Stimulated activated CD8-positive, alpha-beta memory T cell treated with anti-CD3 and anti-CD28 coated beads, Interleukin-7, amount 100 ng/mL, for 48 hours (primary cell): Measurements from ENCODE around the gene CD101.

ENCODE experiments used
- DNase-seq, 2 donors: peaks; one replicate each; pipeline ENCODE4 v3.0.0-alpha.2; 2020; ENCODE audit warnings: low read depth in 1 of 2; ENCODE audit errors: extremely low read depth in 1 of 2

Gene CD101

DNA sequence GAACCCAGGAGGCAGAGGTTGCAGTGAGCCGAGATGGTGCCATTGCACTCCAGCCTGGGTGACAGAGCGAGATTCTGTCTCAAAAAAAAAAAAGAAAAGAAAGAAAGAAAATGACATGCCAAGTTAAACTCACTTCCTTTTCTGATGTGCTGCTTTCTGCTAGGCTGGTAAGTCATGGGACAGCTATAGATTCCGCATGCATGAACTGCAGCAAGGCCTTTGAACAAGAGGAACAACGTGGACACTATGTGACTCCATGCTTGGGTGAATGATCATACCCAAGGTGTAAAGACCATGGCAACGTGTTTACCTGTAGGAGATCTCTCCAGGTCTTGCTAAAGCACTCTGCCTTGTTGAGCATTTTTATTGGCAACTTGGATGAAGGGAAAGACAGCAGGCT, 48.3 kb downstream of the CD101 start:
- DNase-seq: no peak

DNA sequence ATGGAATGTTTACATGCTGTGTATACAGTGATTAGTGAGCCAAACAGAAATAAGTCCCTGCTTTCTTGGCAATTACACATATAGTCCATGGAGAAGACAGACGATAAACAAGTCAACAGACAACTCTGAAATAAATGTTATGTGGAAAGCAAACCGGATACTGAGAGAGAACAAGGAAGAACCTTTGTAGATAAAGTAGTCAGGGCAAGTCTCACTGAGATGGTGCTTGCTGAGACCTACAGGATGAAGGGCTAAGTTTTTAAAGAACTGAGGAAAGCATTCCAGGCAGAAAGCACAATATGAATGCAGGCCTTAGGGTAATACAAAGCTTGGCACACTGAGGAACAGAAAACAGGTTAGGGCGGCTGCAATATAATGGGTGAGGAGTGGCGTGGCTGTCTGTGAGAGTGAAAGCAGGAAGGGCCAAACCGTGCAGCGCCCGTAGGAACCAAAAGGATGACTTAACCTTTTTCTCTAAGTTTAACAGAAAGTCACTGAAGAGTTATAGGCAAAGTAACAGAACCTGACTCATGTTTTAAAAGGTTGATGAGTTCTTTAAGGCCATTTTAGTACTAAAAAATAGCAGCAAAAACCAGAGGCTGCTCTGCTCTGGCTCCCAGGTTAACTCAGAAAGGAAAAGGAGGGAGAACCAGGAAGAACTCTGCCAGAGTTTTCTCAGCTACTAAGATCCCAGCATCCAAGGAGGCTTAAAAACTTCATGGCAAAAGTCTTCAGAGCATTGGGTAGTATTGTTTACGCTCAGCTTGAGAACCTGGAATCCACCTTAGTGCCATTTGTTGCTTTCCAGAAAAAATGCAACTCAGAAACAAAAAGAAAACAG, 49.9 kb downstream of the CD101 start:
- peak in 1 of 2 donors; percentile 27 for DNase-seq

DNA sequence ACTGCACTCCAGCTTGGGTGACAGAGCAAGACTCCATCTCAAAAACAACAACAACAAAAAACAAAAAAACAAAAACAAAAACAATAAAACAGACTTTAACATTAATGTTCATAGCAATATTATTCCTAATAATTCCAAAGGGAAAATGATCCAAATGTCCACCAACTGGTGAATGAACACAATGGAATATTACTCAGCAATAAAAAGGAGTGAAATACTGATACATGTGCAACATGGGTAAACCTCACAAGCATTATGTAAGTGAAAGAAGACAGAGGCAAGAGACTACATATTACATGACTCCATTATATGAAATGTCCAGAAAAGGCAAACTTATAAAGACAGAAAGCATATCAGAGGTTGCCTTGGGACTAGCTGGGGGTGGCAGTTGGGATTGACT, 52.5 kb downstream of the CD101 start:
- DNase-seq: no peak

DNA sequence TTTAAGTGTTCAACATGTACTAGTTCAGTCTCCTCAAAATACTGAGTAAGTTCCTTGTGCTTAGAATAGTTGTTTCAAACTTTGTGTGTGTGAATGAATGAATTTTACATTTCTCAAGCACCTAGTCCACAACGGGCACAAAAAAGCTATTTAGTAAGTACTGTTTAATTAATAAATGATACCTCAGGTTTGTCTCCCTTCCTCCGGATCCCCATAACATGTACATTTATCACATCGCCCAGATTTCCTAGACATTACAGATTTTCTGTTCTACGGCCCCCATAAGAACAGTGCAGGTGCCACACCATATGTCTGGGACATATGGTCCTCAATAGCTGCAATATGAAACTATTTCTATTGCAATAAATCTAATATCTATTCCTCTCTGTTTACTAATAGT, 57.2 kb downstream of the CD101 start:
- DNase-seq: no peak

DNA sequence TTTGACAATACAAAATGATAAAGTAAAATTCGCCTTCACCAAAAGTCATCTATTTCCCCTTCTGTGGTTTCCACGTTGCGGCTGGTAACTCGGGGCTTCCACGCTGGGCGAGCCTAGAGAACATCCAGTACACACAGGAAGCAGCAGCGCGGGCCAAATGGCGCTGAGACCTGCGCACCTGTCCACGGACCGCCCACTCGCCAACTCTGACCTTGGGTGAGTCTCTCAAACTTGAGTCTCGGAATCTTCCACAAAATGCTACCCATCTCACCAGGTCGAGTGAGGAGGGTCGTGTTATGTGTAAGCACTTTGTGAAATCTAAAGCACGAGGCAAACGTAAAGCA, 57.7 kb downstream of the CD101 start:
- peak; percentile 58 to 70 for DNase-seq

DNA sequence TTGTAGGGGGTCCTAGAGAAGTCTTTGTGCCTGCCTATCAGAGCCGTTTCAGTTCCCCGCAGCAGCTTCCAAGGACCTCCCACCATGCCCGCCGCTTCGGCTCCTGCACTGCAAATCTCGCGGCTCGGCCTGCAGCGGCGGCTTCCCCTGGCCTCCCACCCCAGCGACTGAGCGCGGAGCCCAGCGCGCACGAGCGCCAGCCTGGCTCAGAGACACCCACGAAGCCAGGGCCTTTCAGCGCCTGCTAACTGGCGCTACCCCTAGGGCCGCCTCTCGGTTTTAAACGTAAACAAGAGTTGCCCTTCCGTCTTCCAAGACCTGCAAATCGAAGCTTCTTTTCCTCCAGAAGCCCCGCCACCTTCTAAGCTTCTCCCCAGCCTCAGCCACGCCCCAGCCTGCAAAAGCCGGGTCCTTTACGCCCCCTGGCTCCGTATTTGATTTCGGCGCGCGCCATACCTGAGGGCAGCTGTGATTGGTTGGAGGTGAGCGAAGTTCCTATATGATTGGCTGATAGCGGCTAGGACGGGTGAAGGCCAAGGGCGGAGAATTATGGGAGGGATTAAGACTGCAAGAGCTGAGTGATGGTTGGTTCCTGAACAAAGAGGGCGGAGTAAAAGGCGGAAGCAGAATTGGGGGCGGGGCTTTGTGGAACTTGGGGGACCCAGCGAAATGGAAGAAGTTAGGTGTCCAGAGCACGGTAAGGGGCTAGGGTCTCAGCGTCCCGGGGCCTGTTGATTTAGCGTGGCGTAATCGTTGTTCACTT, 58.3 kb downstream of the CD101 start, which contains the start of gene TTF2:
Gene TTF2 (plus strand): TSS at position 649 of the 763 bp plus-strand sequence. CDS start 21 bp downstream, at position 670.
- peak; percentile 88 to 95 for DNase-seq

DNA sequence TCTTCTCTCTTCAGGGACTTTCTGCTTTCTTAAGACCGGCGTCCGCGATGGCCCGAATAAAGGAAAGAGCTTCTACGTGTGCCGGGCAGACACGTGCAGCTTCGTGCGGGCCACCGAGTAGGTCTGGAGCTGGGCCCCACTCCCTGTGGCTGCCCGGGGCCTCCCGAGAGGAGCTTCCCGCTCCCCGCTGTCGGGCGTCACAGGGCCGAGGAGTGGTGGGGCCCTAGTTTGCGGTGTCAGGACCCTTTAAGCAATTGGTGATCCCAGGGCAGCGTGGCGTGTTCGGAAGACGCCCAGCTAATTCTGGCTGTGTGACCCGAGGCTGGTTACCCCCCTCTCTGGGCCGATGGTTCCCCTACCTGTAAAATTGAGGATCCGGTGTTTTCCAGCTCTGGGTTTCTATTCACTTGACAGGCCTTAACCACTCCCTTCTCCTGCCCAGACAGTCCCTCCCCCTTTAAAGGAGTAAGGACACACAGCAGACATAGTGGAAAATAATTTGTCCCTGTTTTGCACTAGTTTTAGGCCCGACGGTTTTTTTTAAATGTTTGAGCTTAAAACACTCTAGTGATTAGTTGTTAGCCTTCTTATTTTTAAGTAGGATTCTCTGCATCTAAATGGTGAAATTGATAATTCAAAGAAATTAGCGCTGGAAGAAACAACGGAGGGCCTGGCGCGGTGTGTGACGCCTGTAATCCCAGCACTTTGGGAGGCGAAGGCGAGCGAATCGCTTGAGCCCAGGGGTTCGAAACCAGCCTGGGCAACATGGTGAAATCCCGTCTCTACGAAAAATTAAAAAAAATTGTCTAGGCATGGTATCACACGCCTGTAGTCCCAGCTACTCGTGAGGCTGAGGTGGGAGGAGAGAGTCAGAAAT, 59.1 kb downstream of the CD101 start:
- DNase-seq: no peak

DNA sequence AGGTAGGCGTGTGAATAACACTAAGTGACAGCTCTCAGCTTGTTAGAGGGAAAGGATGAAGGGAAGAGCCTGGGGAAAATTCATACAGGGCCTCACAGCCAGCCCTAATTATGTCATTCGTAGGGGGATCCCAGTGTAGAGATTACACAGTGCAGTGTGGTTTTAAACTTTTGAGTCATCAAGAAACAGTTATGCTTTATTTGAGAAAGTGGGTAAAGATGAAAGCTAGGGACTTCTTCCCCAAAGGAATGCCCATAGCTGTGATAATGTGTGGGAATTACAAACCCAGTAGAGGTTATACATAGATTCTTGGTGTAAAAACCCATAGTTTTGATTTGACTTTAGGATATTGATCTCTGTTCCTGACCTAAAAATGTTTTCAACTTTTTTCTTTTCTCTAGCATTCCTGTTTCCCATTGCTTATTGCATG, 60.4 kb downstream of the CD101 start:
- no peak for DNase-seq

DNA sequence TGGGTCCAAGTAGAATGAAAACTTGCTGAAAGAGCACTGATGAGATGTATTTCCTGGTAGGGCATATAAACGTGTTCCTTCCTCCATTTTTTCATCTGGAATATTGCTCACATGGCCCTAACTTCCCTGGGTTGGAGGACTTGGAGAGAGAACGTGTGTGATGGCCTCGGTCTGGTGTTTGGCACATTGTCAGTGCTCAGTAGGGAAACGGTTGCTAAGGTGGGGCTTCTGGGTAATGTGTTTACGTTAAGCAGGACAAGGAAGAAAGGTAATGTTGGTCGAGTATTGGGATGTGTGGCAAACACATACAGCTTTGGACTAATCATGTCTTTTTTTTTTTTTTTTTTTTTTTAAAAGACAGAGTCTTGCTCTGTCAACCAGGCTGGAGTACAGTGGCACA, 64.8 kb downstream of the CD101 start:
- DNase-seq: no peak

DNA sequence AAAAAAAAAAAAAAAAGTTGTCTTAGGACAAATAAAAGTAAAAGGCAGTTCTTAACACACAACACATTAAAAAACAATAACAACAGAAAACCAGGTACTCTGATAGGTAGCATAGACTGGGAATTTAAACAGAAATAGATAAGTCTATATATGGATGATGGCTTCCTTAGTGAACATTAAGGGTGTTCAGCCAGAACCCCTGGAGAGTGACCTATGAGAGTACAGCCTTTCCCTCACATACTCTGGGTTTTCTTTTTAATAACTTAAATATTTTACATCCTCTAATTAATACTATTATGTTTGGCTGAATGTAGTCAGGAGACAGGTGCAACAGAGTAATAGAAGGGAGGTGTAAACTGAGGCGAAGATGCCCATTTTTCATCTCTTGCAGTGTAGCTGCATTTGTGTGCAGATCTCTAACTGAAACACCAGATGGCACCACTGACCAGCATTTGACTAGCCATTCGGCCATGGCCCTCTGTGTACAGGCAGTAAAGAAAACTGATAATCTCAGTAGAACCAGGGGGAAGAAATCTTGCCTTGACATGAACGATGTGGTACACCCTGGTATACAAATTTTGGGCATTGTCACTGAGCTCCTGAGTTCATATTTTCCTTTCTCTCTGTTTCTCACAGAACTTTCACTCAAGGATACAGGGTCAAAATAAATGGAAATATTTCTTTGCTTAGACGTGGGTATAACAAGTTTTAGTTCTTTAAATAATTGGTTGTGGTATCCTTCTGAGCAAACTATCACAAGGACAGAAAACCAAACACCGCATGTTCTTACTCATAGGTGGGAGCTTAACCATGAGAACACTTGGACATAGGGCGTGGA, 66.2 kb downstream of the CD101 start:
- DNase-seq: no peak

DNA sequence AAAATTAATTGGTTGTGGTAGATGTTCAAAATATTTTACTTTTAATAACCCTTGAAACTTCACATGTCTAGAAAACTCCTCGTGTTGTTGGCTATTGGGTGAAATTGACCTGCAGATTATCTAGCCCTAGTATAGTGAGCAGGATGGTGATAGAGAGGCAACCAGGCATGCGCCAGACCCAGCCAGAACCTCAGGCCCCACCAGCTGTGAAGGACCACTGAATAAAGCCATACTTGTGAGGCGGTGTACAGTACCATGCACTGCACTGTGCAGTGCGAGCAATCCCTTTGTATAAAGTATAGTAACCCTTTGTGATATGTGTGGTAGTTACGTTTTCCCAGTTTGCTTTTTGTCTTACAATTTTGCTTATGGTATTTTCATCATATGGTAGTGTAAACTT, 67.0 kb downstream of the CD101 start:
- no peak for DNase-seq

DNA sequence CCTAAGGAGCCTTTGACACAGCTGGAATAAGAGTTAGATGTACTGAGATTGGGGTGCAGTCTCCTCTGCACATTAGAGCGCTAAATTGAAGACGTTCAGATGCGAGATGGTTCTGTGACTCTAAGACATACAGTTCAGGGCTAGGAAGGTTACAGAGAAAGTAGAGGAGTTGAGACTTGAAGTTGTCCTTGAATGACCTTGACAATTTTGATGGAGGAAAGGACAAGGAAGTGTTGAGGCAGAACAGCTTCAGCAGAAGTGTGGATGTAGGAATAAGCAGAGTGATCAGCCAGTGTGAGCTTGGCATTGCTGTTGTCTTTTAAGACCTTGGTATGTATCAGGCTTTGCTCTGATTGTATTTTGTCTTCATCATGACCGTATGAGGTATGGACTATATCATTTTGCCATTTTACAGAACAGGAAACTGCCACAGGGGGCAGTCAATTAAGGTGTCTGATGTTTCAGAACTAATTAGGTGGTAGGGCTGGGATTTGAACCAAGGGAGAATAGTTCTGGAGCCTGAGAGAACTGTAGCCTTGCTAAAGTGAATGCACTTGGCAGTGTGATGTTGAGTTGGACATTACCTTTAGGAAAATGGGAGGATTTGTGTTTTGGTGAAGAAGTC, 67.8 kb downstream of the CD101 start:
- no peak for DNase-seq

DNA sequence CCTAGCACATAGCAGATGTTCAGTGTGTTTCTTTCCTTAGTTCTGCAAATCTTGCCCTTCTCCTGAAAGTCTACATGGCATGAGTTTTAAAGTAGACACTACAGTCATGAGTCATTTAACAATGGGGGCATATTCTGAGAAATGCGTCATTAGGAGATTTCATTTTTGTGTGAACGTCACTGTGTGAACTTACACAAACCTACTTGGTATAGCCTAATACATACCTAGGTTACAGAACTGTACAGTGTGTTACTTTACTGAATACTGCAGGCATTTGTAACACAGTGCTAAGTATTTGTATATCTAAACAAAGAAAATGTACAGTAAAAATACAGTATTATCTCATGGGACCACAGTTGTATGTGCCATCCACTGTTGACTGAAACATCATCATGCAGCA, 68.6 kb downstream of the CD101 start:
- DNase-seq: no peak

DNA sequence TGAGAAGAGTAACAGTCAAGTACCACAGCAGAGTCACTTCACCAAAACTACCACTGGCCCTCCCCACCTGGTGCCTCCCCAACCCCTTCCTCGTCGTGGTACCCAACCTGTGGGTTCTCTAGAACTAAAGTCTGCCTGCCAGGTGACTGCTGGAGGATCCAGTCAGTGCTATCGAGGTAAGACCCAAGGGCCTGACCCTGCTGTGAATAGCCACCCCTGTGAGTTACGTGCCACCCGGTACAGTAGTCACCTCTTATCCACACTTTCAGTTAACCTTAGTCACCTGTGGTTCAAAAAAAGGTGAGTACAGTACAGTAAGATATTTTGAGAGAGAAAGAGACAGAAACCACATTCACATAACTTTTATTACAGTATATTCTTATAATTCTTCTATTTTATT, 75.1 kb downstream of the CD101 start:
- DNase-seq: peak in 1 of 2 donors; percentile 20

DNA sequence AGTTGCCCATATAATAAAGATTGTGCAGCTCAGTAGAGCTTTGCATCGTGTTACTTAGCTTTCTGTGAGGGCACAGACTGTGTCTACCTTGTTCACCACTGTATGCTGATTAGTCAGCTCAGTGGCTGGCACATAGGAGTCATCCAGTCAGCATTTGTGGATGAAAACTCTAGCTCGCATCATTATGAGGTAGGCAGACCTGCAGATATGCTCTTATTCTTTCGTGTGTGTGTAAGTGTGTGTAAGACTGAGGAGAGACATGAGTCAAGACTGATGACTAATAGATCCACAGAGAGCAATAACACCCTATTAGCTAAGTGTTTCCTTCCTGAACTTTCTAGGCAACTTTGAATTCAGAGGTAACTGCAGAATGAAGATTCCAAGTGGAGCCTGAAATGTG, 75.7 kb downstream of the CD101 start:
- peak in 1 of 2 donors; percentile 66 for DNase-seq

DNA sequence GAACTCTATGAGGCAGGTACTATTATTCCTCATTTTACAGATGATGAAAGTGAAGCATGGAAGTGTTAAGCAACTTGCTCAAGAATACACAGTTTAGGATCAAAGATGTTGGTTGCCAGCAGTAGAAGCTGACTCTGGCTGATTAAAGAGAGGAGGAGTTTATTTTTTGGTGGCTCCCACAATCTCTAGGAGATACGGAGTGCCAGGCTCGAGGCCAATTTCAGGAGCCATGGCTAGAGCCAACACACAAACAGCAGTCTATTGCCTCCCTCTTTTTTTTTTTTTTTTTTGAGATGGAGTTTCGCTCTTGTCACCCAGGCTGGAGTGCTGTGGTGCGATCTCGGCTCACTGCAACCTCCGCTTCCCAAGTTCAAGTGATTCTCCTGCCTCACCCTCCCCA, 78.2 kb downstream of the CD101 start:
- DNase-seq: no peak

DNA sequence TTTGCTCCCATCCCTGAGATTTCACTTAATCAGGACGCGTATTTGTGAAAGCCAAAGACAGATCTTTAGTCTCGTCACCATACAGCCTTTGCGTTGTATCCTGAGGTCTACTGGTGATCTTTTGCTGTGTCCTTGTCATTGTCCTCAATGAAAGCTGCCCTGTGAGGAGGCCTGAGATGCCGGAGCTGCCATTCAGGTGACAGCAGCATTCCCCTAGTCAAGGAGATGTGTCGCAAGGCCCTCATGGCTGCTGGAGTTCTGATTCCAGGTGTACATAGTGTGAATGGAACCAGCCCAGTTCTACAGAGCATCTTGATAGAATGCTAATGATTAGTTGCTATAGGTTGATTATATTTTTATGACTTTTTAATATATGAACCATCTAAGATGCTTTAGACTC, 82.7 kb downstream of the CD101 start:
- no peak for DNase-seq
